ENCODE results near the gene PACS2. TPM values are rescaled to one million over a fixed set of nuclear protein-coding genes. Genes with fewer than 3 reads are reported as not detected.

The PACS2 gene
- total RNA-seq, 1 experiment from 2014 or later: 62.0 TPM

- CTCF ChIA-PET: no interaction called here
- ATAC-seq: peak; percentile 85
- Histone ChIP-seq H3F3A (ENCODE audit: low read length, unreplicated experiment) (no peaks in the 10 kb centered on the region), H3K27ac (ENCODE audit: low read length) (peak within 1 kb of the TSS; percentile 49), H3K9me2 (replicated peaks; ENCODE audit: low read length) (no peaks in the 10 kb centered on the region), H4K20me1 (ENCODE audit: low read length) (no peaks in the 10 kb centered on the region), H3K4me3 (ENCODE audit: low read length) (peak within 1 kb of the TSS; percentile 90), H3K9me3 (ENCODE audit: low read length) (no peaks in the 10 kb centered on the region), H3K79me2 (ENCODE audit: low read length) (peaks cover 19% of the 10 kb centered on the region), H3K4me1 (ENCODE audit: insufficient read depth, low read length) (peaks cover 17% of the 10 kb centered on the region), H3K27me3 (ENCODE audit: low read length) (no peaks in the 10 kb centered on the region), H3K9ac (ENCODE audit: low read length) (peak within 1 kb of the TSS; percentile 95), H2AFZ (ENCODE audit: low read length) (peak within 1 kb of the TSS; percentile 77), H3K36me3 (ENCODE audit: low read depth, low read length) (peaks cover 11% of the 10 kb centered on the region), H3K4me2 (ENCODE audit: low read length) (peak within 1 kb of the TSS; percentile 96)
- peak; percentile 75 for DNase-seq
- no peak for TF ChIP-seq CTCF (conservative IDR thresholded peaks at IDR 0.05; ENCODE audit: low read depth, low read length)
- peak; percentile 39; the same call in 1 of the 2 replicates for TF ChIP-seq EZH2phosphoT487 (IDR thresholded peaks at IDR 0.05; ENCODE audit: borderline replicate concordance, low read length)
- BruUV-seq (replicated peaks): no TSS peak
- intact Hi-C loops (cut with micrococcal nuclease): no loop called here
- POLR2A ChIA-PET (ENCODE audit: unreplicated experiment): no interaction called here
Measured at GRCh38 chr14:105398044-105398725, 83.6 kb downstream of the PACS2 start, which contains the start of gene TEX22. TSS of gene TEX22 (plus strand) at chr14:105398538. CDS start at chr14:105399341, 803 bp downstream.

GRCh38 chr14:105398726-105399465 is 84.3 kb downstream of the PACS2 start:
- Histone ChIP-seq H3K27ac (ENCODE audit: low read length) (peak overlapping the region; percentile 49), H3K4me2 (ENCODE audit: low read length) (peak overlapping the region; percentile 96), H3K4me1 (ENCODE audit: insufficient read depth, low read length) (peaks cover 17% of the 10 kb centered on the region), H3K9me3 (ENCODE audit: low read length) (no peaks in the 10 kb centered on the region), H3K79me2 (ENCODE audit: low read length) (peaks cover 19% of the 10 kb centered on the region), H4K20me1 (ENCODE audit: low read length) (no peaks in the 10 kb centered on the region), H3K4me3 (ENCODE audit: low read length) (peak overlapping the region; percentile 90), H3F3A (ENCODE audit: low read length, unreplicated experiment) (no peaks in the 10 kb centered on the region), H3K36me3 (ENCODE audit: low read depth, low read length) (peaks cover 11% of the 10 kb centered on the region), H2AFZ (ENCODE audit: low read length) (peak overlapping the region; percentile 77), H3K27me3 (ENCODE audit: low read length) (no peaks in the 10 kb centered on the region), H3K9ac (ENCODE audit: low read length) (peak overlapping the region; percentile 95), H3K9me2 (replicated peaks; ENCODE audit: low read length) (no peaks in the 10 kb centered on the region)
- CTCF ChIA-PET: no interaction called here
- peak; percentile 43 for DNase-seq
- TF ChIP-seq CTCF (conservative IDR thresholded peaks at IDR 0.05; ENCODE audit: low read depth, low read length) (no peak), EZH2phosphoT487 (IDR thresholded peaks at IDR 0.05; ENCODE audit: borderline replicate concordance, low read length) (no peak), EZH2 (IDR thresholded peaks at IDR 0.05; ENCODE audit: low read length, unreplicated experiment) (no peak)
- intact Hi-C loops (cut with micrococcal nuclease): no loop called here
- peak; percentile 52 for ATAC-seq
- BruUV-seq (replicated peaks): no TSS peak
- POLR2A ChIA-PET (ENCODE audit: unreplicated experiment): no interaction called here

GRCh38 chr14:105399466-105399775 is 84.9 kb downstream of the PACS2 start:
- TSS peak; percentile 64 for BruUV-seq (replicated peaks)
- no peak for TF ChIP-seq EZH2 (IDR thresholded peaks at IDR 0.05; ENCODE audit: low read length, unreplicated experiment)
- TF ChIP-seq EZH2phosphoT487 (IDR thresholded peaks at IDR 0.05; ENCODE audit: borderline replicate concordance, low read length): no peak
- TF ChIP-seq CTCF (conservative IDR thresholded peaks at IDR 0.05; ENCODE audit: low read depth, low read length): no peak
- CTCF ChIA-PET: no interaction called here

More at GRCh38 chr14:105399466-105399775, 84.9 kb downstream of the PACS2 start:
- intact Hi-C loops (cut with micrococcal nuclease): no loop called here
- no peaks in the 10 kb centered on the region for H3F3A ChIP-seq (ENCODE audit: low read length, unreplicated experiment)
- DNase-seq (no peak), ATAC-seq (no peak)
- H3K9me3 ChIP-seq (ENCODE audit: low read length): no peaks in the 10 kb centered on the region
- H3K36me3 ChIP-seq (ENCODE audit: low read depth, low read length): peaks cover 11% of the 10 kb centered on the region
- H3K9ac ChIP-seq (ENCODE audit: low read length): peak overlapping the region; percentile 95
- H3K27me3 ChIP-seq (ENCODE audit: low read length): no peaks in the 10 kb centered on the region
- peak overlapping the region; percentile 90 for H3K4me3 ChIP-seq (ENCODE audit: low read length)
- H2AFZ ChIP-seq (ENCODE audit: low read length): no peak overlapping the region
- peaks cover 19% of the 10 kb centered on the region for H3K79me2 ChIP-seq (ENCODE audit: low read length)
- no peak overlapping the region for H3K27ac ChIP-seq (ENCODE audit: low read length)
- POLR2A ChIA-PET (ENCODE audit: unreplicated experiment): no interaction called here
- H3K9me2 ChIP-seq (replicated peaks; ENCODE audit: low read length): no peaks in the 10 kb centered on the region
- peak overlapping the region; percentile 96 for H3K4me2 ChIP-seq (ENCODE audit: low read length)
- peaks cover 17% of the 10 kb centered on the region for H3K4me1 ChIP-seq (ENCODE audit: insufficient read depth, low read length)
- H4K20me1 ChIP-seq (ENCODE audit: low read length): no peaks in the 10 kb centered on the region
